Kidney (tissue), 22 donors: ENCODE data around the gene BAMBI. TPM values are rescaled to one million over a fixed set of nuclear protein-coding genes. Genes with fewer than 3 reads are reported as not detected.
A peak's percentile ranks its signal among the peaks of the same experiment; 100 is the strongest.

Source experiments
- DNase-seq, 5 donors: peaks; one replicate each; pipeline ENCODE4 v3.0.0-alpha.2; 2013 to 2020
- FAIRE-seq: peaks from 2 replicates; lab custom pipeline; 2012; peaks lifted over from hg19 to GRCh38; lab: Jason Lieb, UNC
- H3K27ac ChIP-seq, 2 donors: one replicate each; pipeline ENCODE4 v1.7.0; 2013; ENCODE audit warnings: low read depth in 2 of 2, low read length in 2 of 2, inconsistent platforms in 1 of 2
- H3K27me3 ChIP-seq: one replicate; pipeline ENCODE4 v1.7.1; 2013; ENCODE audit warnings: low read length, inconsistent platforms; ENCODE audit not compliant: control insufficient read depth, insufficient read depth
- H3K36me3 ChIP-seq, 3 donors: one replicate each; pipeline versions ENCODE4 v1.7.0 to v1.7.1; 2013; ENCODE audit warnings: low read length in 3 of 3, control low read depth in 1 of 3, inconsistent platforms in 1 of 3; ENCODE audit not compliant: insufficient read depth in 3 of 3, control insufficient read depth in 2 of 3
- H3K4me1 ChIP-seq, 3 donors: one replicate each; pipeline versions ENCODE4 v1.7.0 to v1.7.1; 2013; ENCODE audit warnings: low read length in 3 of 3, inconsistent platforms in 1 of 3, low read depth in 1 of 3; ENCODE audit not compliant: control insufficient read depth in 2 of 3, insufficient read depth in 2 of 3
- H3K4me3 ChIP-seq, 3 donors: one replicate each; pipeline versions ENCODE4 v1.7.0 to v1.8.1; 2013; ENCODE audit warnings: low read length in 3 of 3, control low read depth in 1 of 3, inconsistent platforms in 1 of 3
- H3K9ac ChIP-seq, 3 donors: one replicate each; pipeline versions ENCODE4 v1.7.0 to v1.7.1; 2013; ENCODE audit warnings: low read length in 3 of 3, control low read depth in 1 of 3, inconsistent platforms in 1 of 3
- H3K9me3 ChIP-seq, 3 donors: one replicate each; pipeline versions ENCODE4 v1.7.0 to v1.7.1; 2013; ENCODE audit warnings: low read length in 3 of 3, control low read depth in 1 of 3, inconsistent platforms in 1 of 3; ENCODE audit not compliant: control insufficient read depth in 2 of 3, insufficient read depth in 1 of 3
- CTCF ChIP-seq: IDR thresholded peaks from 3 replicates; pipeline ENCODE4 v1.5.1; 2012; ENCODE audit warnings: mild to moderate bottlenecking, moderate library complexity, borderline replicate concordance; ENCODE audit not compliant: insufficient read depth; ENCODE audit errors: extremely low read depth
- intact Hi-C: fragments of 100-400 bp; cut with DNase I; formaldehyde crosslinking; loops from one replicate; pipeline ENCODE4 v1.11.1; 2022
- long read RNA-seq, 10 donors: library from polyadenylated mRNA in 1 of 10; unstranded in 1 of 10; transcript quantifications; one replicate each; pipeline ENCODE4 v2.0.0 and lab custom pipeline, GENCODE V29; 2021 to 2026
- polyA plus RNA-seq: library from polyadenylated mRNA; stranded (reverse); fragments of 350-450 nt; fragmentation: Illumina TruSeq; extraction: RNeasy Lipid Tissue Mini Kit (QIAGEN cat#74804); gene quantifications from one replicate; pipeline ENCODE4 v1.2.3, GENCODE V29; 2014; ENCODE audit warnings: low read depth, low replicate concordance; ENCODE audit not compliant: insufficient read depth
- total RNA-seq: library from RNA; stranded (reverse); fragmentation: NEBNext Ultra II Directional; extraction: Animal tissue kit (Norgen Biotek cat#: 25700); gene quantifications from one replicate; pipeline ENCODE4 v1.2.1, GENCODE V29; 2021
- donor health status: control.
- donor health status: control.
- donor health status: control.
- donor health status: control.
- donor health status: control.
- donor health status: DM: yes; HTN: yes; CAD: no.
- donor health status: Normal renal cell carcinoma (clear cell type).

Gene BAMBI
- total RNA-seq: 19.5 TPM
- 21.1 TPM for polyA plus RNA-seq
- long read RNA-seq, donor 1, transcript BAMBI-202 (2 exons, 1,884 nt): minor isoform, 6 of 38 reads
- long read RNA-seq, donor 1, transcript BAMBI-201 (3 exons, 1,877 nt): major isoform, 32 of 38 reads
- long read RNA-seq, donor 1, partial matches to known transcripts: 0 of 38 reads
- long read RNA-seq, donor 1, other reads (novel, unspliced or antisense): 0 of 38 reads
- long read RNA-seq, donor 2, transcript BAMBI-201 (3 exons, 1,877 nt): major isoform, 28 of 32 reads
- long read RNA-seq, donor 2, partial matches to known transcripts: 0 of 32 reads
- long read RNA-seq, donor 2, other reads (novel, unspliced or antisense): 0 of 32 reads
- long read RNA-seq, donor 3, transcript BAMBI-201 (3 exons, 1,877 nt): major isoform, 24 of 29 reads
- long read RNA-seq, donor 3, partial matches to known transcripts: 5 of 29 reads
- long read RNA-seq, donor 3, other reads (novel, unspliced or antisense): 0 of 29 reads
- long read RNA-seq, donor 4, transcript BAMBI-201 (3 exons, 1,877 nt): major isoform, 25 of 39 reads
- long read RNA-seq, donor 4, partial matches to known transcripts: 13 of 39 reads
- long read RNA-seq, donor 4, other reads (novel, unspliced or antisense): 0 of 39 reads
- long read RNA-seq, donor 5, partial matches to known transcripts: 0 of 3 reads
- long read RNA-seq, donor 5, other reads (novel, unspliced or antisense): 0 of 3 reads
- long read RNA-seq, donor 6, transcript BAMBI-201 (3 exons, 1,877 nt): major isoform, 9 of 17 reads
- long read RNA-seq, donor 6, partial matches to known transcripts: 8 of 17 reads
- long read RNA-seq, donor 6, other reads (novel, unspliced or antisense): 0 of 17 reads
- long read RNA-seq, donor 7, transcript BAMBI-201 (3 exons, 1,877 nt): major isoform, 57 of 59 reads
- long read RNA-seq, donor 7, partial matches to known transcripts: 0 of 59 reads
- long read RNA-seq, donor 7, other reads (novel, unspliced or antisense): 2 of 59 reads
- long read RNA-seq, donor 8, transcript BAMBI-201 (3 exons, 1,877 nt): major isoform, 19 of 39 reads
- long read RNA-seq, donor 8, transcript BAMBI-202 (2 exons, 1,884 nt): minor isoform, 6 of 39 reads
- long read RNA-seq, donor 8, partial matches to known transcripts: 14 of 39 reads
- long read RNA-seq, donor 8, other reads (novel, unspliced or antisense): 0 of 39 reads
- long read RNA-seq, donor 9, transcript BAMBI-201 (3 exons, 1,877 nt): major isoform, 13 of 18 reads
- long read RNA-seq, donor 9, transcript BAMBI-202 (2 exons, 1,884 nt): minor isoform, 5 of 18 reads
- long read RNA-seq, donor 9, partial matches to known transcripts: 0 of 18 reads
- long read RNA-seq, donor 9, other reads (novel, unspliced or antisense): 0 of 18 reads
- long read RNA-seq, donor 10, transcript BAMBI-201 (3 exons, 1,877 nt): major isoform, 20 of 21 reads
- long read RNA-seq, donor 10, partial matches to known transcripts: 0 of 21 reads
- long read RNA-seq, donor 10, other reads (novel, unspliced or antisense): 0 of 21 reads

GRCh38 chr10:28676968-28677887 lies at the start of gene BAMBI:
BAMBI (plus strand) TSS chr10:28677521; CDS start chr10:28677898, 377 bp downstream.
- peak; percentile 71 for TF ChIP-seq CTCF
- peak; percentile 95 to 98 (median 97) for DNase-seq
- no peak for FAIRE-seq
- peaks cover 0 to 6% (median 5%) of the 10 kb centered on the region in 3 donors for H3K4me1 ChIP-seq
- no peaks in the 10 kb centered on the region for H3K9me3 ChIP-seq
- peak within 1 kb of the TSS; percentile 92 to 99 (median 98) for H3K4me3 ChIP-seq
- H3K9ac ChIP-seq: peak within 1 kb of the TSS; percentile 88 to 99 (median 90)
- peaks cover 0 to 3% (median 0%) of the 10 kb centered on the region in 3 donors for H3K36me3 ChIP-seq
- intact Hi-C loops: no loop called here
- no peaks in the 10 kb centered on the region for H3K27me3 ChIP-seq
- H3K27ac ChIP-seq: peak within 1 kb of the TSS; percentile 52 to 75

GRCh38 chr10:28628184-28628893 lies 49.0 kb upstream of the BAMBI start:
- Histone ChIP-seq H3K27me3 (no peaks in the 10 kb centered on the region), H3K4me3 (no peak overlapping the region), H3K4me1 (no peaks in the 10 kb centered on the region), H3K9me3 (no peaks in the 10 kb centered on the region), H3K9ac (no peak overlapping the region), H3K27ac (no peak overlapping the region), H3K36me3 (no peaks in the 10 kb centered on the region)
- peak; percentile 85 for TF ChIP-seq CTCF
- FAIRE-seq (no peak), DNase-seq (peak; percentile 83 to 91 (median 86))
- intact Hi-C loops: loop anchor here (10.0 kb wide), 1 partner anchor 676 kb away; no protein-coding TSS in a partner anchor
